ENCODE measurements around the gene SCARB1.

The SCARB1 gene

GRCh38 chr12:124861492-124861891, 2.2 kb downstream of the SCARB1 start:
- Histone ChIP-seq H3K4me2 (ENCODE audit: low read length) (no peak overlapping the region), H3K79me2 (ENCODE audit: insufficient read depth, low read length) (no peaks in the 10 kb centered on the region), H3K27ac (ENCODE audit: low read depth, low read length, poor library complexity, severe bottlenecking) (no peak overlapping the region), H3K4me1 (ENCODE audit: insufficient read depth, low read length, severe bottlenecking) (peaks cover 16% of the 10 kb centered on the region), H3K9me2 (ENCODE audit: low read depth, low read length) (no peaks in the 10 kb centered on the region), H3K9me3 (ENCODE audit: low read length) (no peaks in the 10 kb centered on the region), H3K36me3 (ENCODE audit: insufficient read depth, low read length) (no peaks in the 10 kb centered on the region), H2AFZ (ENCODE audit: low read length) (no peak overlapping the region), H3K27me3 (ENCODE audit: insufficient read depth, low read length) (0 out of 2 replicates have a peak, but pooled peaks cover 9% of the 10 kb centered on the region), H3K9ac (ENCODE audit: low read length) (no peak overlapping the region), H3F3A (ENCODE audit: insufficient read depth, low read length) (no peaks in the 10 kb centered on the region), H3K4me3 (ENCODE audit: low read depth, low read length, poor library complexity, severe bottlenecking) (no peak overlapping the region), H4K20me1 (ENCODE audit: insufficient read depth, low read length) (no peaks in the 10 kb centered on the region)
- TF ChIP-seq EZH2 (IDR thresholded peaks at IDR 0.05; ENCODE audit: borderline replicate concordance, low read length): no peak
- TF ChIP-seq, protein P1, sequence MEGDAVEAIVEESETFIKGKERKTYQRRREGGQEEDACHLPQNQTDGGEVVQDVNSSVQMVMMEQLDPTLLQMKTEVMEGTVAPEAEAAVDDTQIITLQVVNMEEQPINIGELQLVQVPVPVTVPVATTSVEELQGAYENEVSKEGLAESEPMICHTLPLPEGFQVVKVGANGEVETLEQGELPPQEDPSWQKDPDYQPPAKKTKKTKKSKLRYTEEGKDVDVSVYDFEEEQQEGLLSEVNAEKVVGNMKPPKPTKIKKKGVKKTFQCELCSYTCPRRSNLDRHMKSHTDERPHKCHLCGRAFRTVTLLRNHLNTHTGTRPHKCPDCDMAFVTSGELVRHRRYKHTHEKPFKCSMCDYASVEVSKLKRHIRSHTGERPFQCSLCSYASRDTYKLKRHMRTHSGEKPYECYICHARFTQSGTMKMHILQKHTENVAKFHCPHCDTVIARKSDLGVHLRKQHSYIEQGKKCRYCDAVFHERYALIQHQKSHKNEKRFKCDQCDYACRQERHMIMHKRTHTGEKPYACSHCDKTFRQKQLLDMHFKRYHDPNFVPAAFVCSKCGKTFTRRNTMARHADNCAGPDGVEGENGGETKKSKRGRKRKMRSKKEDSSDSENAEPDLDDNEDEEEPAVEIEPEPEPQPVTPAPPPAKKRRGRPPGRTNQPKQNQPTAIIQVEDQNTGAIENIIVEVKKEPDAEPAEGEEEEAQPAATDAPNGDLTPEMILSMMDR (IDR thresholded peaks at IDR 0.05; ENCODE audit: low read length): no peak

GRCh38 chr12:124857921-124858461, 5.7 kb downstream of the SCARB1 start:
- Histone ChIP-seq H3K4me1 (ENCODE audit: insufficient read depth, low read length, severe bottlenecking) (peaks cover 3% of the 10 kb centered on the region), H2AFZ (ENCODE audit: low read length) (no peak overlapping the region), H3K79me2 (ENCODE audit: insufficient read depth, low read length) (no peaks in the 10 kb centered on the region), H3K4me3 (ENCODE audit: low read depth, low read length, poor library complexity, severe bottlenecking) (no peak overlapping the region), H3K27ac (ENCODE audit: low read depth, low read length, poor library complexity, severe bottlenecking) (no peak overlapping the region), H3F3A (ENCODE audit: insufficient read depth, low read length) (no peaks in the 10 kb centered on the region), H3K9me3 (ENCODE audit: low read length) (no peaks in the 10 kb centered on the region), H3K36me3 (ENCODE audit: insufficient read depth, low read length) (no peaks in the 10 kb centered on the region), H4K20me1 (ENCODE audit: insufficient read depth, low read length) (no peaks in the 10 kb centered on the region), H3K9ac (ENCODE audit: low read length) (no peak overlapping the region), H3K27me3 (ENCODE audit: insufficient read depth, low read length) (peaks cover 10% of the 10 kb centered on the region; the same call in 1 of the 2 replicates), H3K9me2 (ENCODE audit: low read depth, low read length) (no peaks in the 10 kb centered on the region), H3K4me2 (ENCODE audit: low read length) (no peak overlapping the region)
- TF ChIP-seq, protein P1 (IDR thresholded peaks at IDR 0.05; ENCODE audit: low read length): no peak
- TF ChIP-seq EZH2 (IDR thresholded peaks at IDR 0.05; ENCODE audit: borderline replicate concordance, low read length): no peak

DNA sequence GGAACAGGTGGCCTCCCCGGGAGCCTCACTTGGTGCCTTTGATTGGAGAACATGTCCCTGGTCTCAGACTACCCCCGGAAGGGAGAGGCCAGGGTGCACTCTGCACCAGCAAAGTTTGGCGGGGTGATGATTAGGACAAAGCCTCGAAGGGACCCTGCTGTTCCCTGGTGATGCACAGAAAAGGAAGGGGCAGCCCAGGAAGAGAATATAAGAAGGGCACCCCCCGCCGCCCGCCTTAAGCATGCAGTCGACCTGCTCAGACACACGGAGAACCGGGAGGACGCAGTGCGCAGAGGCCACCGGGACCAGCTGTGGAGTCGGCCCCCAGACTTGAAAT, 6.9 kb downstream of the SCARB1 start:
- Histone ChIP-seq H3K79me2 (ENCODE audit: insufficient read depth, low read length) (no peaks in the 10 kb centered on the region), H2AFZ (ENCODE audit: low read length) (no peak overlapping the region), H3K27ac (ENCODE audit: low read depth, low read length, poor library complexity, severe bottlenecking) (no peak overlapping the region), H3K4me3 (ENCODE audit: low read depth, low read length, poor library complexity, severe bottlenecking) (no peak overlapping the region), H3K9ac (ENCODE audit: low read length) (no peak overlapping the region), H4K20me1 (ENCODE audit: insufficient read depth, low read length) (no peaks in the 10 kb centered on the region), H3K9me2 (ENCODE audit: low read depth, low read length) (no peaks in the 10 kb centered on the region), H3K4me2 (ENCODE audit: low read length) (no peak overlapping the region), H3K9me3 (ENCODE audit: low read length) (no peaks in the 10 kb centered on the region), H3F3A (ENCODE audit: insufficient read depth, low read length) (no peaks in the 10 kb centered on the region), H3K27me3 (ENCODE audit: insufficient read depth, low read length) (peaks cover 7% of the 10 kb centered on the region; the same call in 1 of the 2 replicates), H3K36me3 (ENCODE audit: insufficient read depth, low read length) (no peaks in the 10 kb centered on the region), H3K4me1 (ENCODE audit: insufficient read depth, low read length, severe bottlenecking) (no peaks in the 10 kb centered on the region)
- TF ChIP-seq EZH2 (IDR thresholded peaks at IDR 0.05; ENCODE audit: borderline replicate concordance, low read length): no peak
- TF ChIP-seq, protein P1 (IDR thresholded peaks at IDR 0.05; ENCODE audit: low read length): no peak
